Stimulated activated CD8-positive, alpha-beta memory T cell treated with anti-CD3 and anti-CD28 coated beads, Interleukin-7, amount 100 ng/mL, for 1 hour (primary cell): ENCODE results near the gene NXPH3.
"Not testable (repeated sequence)": the region's sequence is repeated elsewhere in the genome, so short reads cannot be mapped to it uniquely, and the experiment has no call there.

Experiments used
- DNase-seq, 2 donors: peaks; one replicate each; pipeline ENCODE4 v3.0.0-alpha.2; 2020; ENCODE audit warnings: low read depth in 2 of 2

The NXPH3 gene

DNA sequence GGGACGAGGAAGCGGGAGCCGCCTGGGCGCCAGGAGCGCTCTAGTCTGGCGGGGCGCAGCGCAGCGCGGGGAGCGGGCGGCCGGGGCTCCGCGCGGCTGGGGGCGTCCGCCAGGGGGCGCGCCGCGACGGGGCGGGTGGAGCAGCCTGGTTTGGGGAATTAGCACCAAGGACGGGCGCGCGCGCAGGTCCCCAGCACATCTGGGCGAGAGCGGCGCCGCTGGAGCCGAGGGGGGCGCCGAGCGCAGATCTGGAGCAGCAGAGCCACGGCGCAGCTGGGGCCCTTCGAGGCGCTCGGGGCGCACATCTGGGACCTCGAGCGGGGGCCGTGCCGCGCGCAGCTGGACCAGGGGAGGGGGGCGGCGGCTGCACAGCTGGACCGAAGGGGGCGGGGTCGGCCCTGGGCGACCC, at the start of gene NXPH3:
NXPH3 (plus strand) TSS at position 193 of the 409 bp plus-strand sequence. CDS start 349 bp downstream, outside the sequence.
- peak in 1 of 2 donors; percentile 23 for DNase-seq

DNA sequence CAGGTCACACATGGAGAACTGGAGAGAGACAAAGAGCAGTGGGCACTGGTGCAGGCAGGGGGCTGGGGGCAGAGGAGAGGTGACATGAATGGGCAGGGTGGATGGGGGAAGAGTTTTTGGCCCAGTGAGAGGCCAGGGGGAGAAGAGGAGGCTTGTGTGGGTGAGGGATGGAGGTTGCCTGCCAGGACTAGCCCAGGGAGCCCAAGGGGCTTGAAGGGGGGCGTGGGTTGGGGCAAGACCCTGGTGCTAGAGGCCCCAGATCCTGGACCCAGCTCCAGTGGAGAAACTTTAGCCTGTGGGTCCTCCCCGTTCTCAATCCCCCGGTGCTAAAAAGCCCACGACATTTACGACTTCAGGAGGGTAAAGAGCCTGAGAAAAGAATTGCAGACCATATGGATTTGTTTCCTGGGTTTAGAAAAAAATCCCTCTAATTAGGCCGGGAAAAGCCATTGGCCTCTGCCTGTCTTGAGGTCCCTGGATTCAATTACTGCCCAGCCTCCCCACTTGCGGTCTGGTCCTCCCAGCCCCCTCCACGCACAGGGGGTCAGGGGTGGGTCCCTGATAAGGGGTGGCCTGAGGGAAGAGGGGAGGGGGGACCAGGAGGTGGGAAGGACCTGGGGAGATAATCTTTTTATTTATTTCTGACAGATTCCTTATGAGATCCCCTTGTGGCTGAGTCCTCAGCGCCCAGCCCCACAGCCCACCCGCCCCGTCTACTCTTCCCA, 47.6 kb upstream of the NXPH3 start:
- no peak for DNase-seq

DNA sequence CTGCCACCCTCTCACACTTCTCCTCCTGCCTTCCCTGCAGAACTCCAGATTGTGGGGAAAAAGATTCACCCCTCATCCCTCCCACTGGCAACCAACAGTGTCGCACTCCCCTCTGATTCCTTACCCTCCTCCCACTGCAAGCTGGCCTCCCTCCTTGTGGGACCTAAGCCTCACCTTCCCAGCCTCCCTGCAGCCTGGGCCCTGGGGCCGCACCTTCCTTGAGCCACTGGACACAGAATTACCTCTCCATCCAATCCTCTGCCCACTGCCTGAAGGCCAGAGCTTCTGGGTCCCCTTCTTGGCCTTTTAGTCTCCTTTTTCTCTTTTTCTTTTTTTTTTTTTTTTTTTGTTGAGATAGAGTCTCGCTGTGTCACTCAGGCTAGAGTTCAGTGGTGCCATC, 46.7 kb upstream of the NXPH3 start:
- DNase-seq, result no peak

DNA sequence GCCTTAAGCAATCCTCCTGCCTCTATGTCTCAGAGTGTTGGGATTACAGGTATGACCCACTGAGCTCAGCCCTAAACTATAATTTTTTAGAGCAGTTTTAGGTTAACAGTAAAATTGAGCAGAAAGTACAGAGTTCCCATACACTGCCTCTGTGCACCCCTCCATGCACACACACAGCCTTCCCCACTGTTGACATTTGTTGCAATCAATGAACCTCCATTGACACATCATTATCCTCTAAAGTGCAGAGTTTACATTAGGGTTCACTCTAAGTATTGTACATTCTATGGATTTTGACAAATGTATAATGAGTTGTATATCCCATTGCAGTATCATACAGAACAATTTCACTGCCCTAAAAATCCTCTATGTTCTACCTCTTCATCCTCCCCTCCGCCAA, 45.6 kb upstream of the NXPH3 start:
- no peak for DNase-seq

DNA sequence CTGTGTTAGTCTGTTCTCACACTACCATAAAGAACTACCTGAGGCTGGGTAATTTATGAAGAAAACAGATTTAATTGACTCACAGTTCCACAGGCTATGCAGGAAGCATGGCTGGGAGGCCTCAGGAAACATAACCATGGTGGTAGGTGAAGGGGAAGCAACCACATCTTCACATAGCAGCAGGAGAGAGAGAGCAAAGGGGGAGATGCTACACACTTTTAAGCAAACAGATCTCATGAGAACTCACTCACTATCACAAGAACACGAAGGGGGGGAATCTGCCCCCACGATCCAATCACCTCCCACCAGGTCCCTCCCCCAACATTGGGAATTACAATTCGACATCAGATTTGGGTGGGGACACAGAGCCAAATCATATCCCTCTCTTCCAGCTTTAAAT, 31.8 kb upstream of the NXPH3 start:
- no peak for DNase-seq

DNA sequence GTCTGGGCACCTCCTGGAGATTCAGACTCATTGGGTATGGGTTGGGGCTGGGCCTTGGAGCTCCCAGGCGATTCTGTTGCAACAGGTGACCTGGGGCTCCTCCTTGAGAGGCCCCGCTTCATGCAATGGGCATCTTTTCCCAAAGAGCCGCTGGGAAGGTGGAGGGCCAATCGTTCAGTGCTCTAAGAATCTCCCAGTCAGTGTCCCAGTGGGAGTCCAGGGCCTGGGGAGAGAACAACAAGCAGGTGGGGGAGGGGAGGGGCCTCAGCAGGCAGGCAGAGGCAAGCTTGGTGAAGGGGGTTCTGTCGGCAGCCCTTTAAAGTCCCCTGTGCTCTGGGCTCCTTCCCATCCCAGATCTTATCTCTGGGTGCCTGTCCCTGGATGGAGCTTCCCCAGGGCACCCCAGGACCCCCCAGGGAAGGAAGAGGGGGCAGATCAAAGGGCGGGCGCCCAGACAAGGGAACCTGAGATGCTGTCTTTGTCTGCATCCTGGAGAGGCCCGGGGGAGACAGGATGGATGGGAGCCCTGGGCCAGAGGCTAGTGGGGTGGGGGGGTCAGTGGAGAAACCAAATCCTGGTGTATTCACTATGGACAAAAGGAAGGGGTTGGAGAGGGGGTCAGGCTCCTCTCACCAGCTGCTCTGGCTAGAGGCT, 30.5 kb upstream of the NXPH3 start:
- no peak for DNase-seq

DNA sequence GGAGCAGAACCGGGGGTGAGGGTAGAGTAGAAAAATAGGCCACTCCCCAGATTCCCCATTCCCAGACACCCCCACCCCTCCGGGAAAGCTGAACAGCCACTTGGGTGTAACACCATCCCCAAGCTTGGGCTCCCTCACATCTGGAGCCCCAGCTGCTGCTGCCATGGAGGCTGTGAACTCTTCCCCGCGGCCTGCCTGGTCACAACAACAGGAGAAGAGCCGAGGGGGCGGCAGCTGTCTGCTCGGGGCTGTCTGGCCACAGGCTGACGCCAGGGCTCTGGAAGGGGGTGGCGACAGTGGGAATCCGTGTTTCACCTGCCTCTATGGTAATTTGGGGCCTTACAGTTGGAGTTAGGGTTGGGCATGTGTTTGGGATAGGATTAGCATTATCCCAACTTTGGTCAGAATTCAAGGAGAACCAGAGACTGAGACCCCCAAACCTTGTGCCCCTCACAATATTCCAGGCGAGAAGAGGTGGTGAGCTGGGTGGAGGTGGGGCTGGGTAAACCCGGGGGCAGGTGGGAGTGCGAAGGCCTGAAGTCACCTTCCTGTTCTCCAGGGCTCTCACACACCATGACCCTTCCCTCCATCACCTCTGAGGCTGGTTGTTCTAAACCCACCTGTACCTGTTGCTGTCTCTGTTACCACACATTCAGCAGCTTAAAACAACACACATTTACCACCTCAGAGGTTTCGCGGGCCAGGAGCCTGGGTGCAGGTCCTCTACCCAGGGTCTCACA, 29.7 kb upstream of the NXPH3 start:
- no peak for DNase-seq

DNA sequence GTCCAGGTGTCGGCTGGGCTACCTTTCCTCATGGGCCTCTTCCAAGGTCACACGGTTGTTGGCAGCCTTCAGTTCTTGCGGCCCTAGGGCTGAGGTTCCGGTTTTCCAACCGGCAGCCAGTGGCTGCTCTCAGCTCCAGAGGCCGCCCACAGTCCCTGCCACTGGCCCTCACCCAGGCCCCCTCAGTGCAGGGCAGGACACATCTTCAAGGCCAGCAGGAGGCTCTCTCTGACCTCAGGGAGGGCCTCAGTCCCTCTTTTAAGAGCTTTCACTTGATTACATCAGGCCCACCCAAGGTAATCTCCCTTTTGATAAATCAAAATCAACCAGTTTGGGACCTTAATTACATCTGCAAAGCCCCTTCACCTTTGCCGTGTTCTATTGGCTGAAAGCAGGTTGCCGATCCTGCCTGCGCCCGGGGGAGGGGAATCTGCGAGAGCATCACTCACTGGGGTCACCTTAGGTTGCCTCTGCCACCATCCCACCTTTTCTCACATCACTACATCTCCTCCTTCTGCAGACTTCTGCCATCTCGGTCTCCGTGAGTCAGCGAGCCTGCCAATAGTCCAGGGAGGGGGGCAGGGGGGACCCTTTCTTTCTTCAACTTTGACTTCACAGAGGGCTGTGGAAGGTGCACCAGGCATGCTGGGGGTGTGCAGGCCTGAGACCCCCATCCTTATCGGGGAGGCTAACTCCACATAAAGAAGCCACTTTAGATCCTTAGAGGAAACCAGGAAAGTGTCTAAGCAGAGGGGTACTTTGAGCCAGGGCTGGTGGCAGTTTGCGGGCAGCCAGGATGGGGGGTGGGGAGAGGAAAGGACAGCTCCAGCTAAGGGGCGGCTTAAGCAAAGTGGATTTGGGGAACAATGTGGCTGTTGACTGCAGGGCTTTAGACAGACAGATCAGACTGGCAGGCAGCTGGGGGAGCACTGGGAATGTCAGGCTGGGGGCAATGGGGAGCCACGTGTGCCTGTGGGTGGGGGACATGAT, 28.8 kb upstream of the NXPH3 start:
- no peak for DNase-seq

DNA sequence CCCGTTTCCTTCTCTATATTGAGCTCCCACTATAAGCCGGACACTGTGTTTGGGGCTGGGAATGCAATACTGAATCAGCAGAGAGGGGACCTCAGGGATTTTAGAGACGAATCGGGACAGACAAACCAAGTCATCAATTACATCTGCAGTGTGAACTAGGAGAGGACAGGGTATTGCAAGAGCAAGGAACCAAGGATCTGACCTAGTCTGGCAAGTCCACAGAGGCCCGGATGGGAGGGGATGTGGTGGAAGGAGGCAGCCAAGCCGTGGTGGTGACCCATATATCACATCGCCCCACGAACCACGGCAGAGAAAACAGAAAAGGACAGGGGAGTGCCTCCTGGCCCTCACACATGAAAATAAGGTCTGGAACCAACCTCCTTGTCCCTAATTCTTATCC, 28.1 kb upstream of the NXPH3 start:
- no peak for DNase-seq

DNA sequence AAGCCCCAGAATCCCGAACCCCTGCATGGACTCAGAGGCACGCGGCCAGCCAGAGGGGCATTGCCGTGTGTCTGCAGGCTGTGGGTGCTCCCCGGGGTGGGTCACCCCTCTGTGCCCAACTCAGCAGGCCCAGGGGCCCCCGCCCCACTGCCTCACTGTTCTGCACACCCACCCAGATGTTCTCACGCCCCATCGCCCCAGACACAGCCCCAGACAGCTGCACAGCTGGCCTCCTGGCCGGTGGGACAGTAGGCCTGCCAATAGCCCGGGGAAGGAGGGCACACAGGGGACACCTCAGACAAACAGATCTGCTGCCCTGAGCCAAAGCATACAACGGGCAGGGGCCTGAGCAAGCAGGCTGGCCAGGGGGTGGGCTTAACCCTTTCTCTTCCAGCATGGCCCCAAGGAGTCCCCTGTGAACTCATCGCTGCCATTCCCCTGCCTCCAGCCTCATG, 27.6 kb upstream of the NXPH3 start:
- DNase-seq, result no peak

DNA sequence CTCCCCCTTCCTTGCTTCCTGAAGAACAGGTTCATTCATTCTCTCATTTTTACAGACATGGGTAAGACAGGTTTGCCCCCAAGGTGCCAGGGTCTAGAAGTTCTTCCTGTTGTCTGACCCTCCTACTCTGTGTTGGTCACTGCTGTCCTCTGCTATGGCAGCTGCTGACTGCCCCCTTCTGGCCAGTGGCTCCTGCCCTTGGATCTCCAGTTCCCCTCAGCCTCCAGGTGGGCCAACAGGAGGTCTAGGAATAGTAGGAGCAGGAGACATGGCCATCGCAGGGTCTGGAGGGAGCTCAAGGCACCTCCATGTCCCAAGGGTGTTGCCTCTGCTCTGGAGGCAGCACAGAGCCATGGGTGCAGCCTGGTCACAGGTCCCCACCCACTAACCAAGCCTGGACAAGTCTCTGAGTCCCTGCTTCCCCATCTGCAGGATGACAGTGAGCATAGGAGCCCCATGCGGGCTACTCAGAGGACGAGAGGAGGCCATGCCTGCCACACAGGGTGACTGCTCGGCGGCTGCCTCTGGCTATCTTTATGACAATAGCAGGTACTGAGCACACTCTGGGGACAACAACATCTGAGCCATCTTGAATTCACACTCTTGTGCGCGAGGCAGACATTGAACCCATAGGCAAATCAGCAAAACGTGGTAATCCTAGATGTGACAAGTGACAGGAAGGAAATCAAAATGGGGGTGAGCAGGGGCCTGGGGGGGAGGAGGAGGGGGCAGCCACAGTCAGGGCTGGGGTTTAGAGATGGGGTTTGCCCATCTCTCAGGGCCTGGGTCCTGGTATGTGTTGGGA, 27.0 kb upstream of the NXPH3 start:
- no peak for DNase-seq

DNA sequence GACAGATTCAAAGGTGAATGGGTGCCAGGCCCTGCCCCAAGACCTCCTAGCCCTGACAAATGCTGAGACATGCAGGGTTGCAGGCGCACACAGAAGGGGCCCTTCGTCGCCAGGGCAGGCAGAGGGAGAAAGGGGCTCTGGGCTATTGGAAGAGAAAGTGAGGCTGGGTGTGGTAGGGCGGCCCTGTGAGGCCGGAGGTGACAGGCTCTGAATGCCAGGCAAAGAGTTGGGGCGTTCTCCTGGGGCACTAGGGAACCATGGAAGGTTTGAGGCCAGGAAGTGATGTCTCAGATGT, 26.4 kb upstream of the NXPH3 start:
- no peak for DNase-seq

DNA sequence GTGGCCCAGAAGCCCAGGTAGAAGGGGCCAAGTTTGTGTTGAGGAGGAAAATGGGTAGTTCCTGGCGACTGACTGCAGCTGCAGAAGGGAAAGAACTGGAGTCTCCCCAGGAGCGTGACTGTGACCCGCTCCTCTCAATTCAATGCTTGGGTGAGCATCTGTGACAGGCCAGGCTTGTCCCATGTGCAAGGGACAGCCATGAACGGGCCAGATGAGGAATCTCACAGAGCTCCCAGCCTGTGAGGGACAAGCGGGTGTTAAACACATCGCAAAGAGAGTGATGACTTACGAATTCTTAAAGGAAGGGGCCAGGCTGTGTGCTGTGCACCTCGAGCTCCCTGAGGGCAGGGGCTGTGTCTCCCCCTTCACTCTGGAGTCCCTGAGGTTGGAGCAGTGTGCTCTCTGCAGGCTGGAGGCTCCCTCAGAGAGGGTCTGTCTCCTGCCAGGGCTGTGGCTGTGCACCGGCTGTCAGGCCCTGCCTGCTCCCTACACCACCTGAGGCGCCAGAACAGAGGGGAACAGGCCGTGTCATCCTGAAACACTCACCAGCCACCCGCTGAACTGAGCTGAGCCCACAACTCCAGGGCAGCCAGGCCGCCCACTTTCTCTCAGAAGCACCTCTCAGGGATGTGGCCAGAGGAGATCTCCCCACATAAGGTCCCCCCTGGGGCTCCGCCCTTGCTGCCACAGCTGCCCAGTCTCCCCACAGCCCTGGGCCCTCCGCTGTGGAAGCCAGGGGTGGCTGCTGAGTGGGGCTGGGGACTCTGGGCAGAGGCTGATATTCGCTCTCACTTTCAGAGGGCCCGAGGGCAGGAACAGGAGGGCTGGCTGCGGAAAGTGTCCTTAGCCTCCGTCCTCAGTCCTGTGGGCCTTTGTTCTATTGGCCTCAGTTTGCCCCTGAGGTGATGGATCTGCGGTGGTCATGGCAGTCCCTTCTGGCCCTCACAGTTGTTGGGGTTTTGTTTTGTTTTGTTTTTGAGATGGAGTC, 25.7 kb upstream of the NXPH3 start:
- no peak for DNase-seq

DNA sequence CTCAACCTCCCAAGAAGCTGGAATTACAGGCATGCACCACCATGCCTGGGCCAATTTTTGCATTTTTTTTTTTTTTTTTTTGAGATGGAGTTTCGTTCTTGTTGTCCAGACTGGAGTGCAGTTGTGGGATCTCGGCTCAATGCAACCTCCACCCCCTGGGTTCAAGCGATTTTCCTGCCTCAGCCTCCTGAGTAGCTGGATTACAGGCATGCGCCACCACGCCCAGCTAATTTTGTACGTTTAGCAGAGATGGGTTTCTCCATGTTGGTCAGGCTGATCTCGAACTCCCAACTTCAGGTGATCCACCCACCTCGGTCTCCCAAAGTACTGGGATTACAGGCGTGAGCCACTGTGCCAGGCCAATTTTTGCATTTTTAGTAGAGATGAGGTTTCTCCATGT, 24.9 kb upstream of the NXPH3 start:
- DNase-seq, result not testable (repeated sequence)

DNA sequence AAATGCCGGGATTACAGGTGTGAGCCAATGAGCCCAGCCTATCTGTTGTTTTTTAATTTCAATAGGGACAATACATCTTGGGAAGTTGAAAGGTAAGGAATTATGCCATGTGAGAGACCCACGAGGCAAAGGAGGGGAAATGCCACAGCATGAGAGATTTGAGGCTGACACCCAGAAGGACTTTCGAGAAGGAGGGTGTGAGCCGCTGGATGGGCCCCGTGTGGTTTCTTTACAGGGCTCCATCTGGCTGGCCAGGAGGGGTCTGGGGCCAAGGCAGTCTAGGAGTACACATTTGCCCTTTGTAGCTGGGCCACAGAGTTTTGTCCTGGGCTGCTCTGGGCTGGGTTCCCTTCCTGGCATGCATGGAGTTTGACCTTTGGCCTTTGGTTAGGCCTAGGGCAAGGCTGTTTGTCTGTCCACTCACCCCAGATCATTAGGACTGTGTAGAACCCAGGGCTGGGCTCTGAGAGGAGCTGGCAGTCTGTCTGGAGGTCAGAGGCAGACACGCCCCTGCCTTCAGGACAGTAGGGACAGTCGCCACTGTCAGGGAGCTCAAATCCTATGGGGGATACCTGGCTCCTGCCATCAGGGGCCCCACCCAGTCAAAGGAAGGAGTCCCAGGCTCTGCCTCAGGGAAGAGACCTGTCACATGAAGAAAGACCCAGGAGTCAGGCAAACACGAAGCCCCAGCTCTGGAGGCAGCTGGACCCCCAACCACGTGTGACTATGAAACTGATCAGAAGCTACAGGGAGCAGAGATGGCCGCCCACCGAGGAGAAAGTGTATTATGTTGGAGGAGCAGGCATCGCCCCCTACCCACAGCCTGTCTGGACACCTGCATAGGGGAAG, 24.2 kb upstream of the NXPH3 start:
- no peak for DNase-seq

DNA sequence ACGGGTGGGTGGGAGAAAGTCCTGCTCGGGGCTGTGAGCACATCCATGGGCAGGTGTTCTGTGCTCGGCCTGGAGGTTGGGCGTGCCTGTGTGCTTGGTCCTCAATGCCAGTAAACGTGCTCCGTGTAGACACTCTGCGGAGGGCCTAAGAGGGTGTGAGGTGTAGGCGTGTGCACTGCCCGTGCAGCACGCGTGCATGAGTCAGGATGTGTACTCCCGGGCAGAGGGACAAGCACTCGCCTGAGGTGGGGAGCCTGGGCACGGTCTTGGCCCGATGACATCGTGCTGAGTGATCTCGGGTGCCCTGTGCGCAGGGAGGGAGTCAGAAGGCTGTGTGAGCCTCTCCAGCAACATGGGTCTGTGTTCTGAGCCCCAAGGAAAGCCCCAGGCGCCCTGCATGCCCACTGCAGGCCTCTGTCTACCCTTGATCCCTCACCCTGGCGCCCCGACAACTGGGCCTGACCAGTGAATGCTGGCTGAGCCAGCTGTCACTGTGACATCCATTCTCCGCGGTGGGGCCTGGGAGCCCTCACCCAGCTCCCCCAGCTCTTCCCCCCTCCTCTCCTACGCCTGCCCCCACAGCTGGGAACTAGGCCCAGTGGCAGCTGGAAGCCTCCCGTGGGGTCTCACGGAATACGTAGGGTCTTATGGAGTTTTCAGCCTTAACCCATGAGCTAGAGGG, 23.5 kb upstream of the NXPH3 start:
- DNase-seq, result no peak

DNA sequence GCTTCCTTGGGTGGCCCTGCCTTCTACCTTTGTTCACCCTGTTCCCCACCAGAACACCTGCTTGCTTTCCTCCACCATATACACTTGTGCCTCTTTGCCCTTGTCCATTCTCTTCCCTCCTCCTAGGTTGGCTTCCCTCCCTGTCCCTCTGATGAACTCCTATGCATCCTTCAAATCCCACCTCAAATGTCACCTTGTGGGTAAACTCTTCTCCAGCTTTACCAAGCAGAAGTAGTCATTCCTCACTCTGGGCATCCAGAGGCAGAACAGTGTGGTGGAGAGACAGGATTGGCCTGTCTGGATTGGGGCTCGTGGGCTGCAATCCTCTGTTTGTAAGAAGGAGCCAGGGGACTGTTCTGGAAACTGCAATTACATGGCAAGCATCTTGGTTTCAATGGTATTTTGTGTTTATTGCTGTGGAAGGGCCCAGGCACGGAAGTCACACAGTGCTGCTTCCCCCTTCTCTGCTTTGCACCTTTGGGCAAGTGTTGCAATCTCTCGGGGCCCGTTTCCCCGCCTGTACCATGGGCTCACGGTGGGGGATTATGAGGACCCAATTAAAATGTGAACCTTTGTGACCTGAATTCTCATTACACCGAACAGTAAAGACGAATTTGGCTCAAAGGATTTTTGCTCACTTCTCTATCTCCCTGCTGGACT, 21.9 kb upstream of the NXPH3 start:
- no peak for DNase-seq
